Measurements from ENCODE around the gene FLNB.

FLNB gene

GRCh38 chr3:58082047-58082446, 73.8 kb downstream of the FLNB start:
- DNase-seq, result no peak

- DNase-seq, result no peak
These were observed 75.9 kb downstream of the FLNB start for GRCh38 chr3:58084166-58084565.

GRCh38 chr3:58084788-58085543, 76.7 kb downstream of the FLNB start:
- DNase-seq, result no peak

GRCh38 chr3:58085616-58086015, 77.4 kb downstream of the FLNB start:
- no peak for DNase-seq

GRCh38 chr3:58088501-58088900, 80.3 kb downstream of the FLNB start:
- no peak for DNase-seq

- DNase-seq, result no peak
These were observed 82.1 kb downstream of the FLNB start for GRCh38 chr3:58090351-58090750.

GRCh38 chr3:58092521-58092920, 84.3 kb downstream of the FLNB start:
- no peak for DNase-seq

GRCh38 chr3:58093574-58094195, 85.5 kb downstream of the FLNB start:
- no peak for DNase-seq

GRCh38 chr3:58094657-58095056, 86.4 kb downstream of the FLNB start:
- no peak for DNase-seq

GRCh38 chr3:58095603-58096138, 87.4 kb downstream of the FLNB start:
- DNase-seq, result no peak

- DNase-seq, result no peak
These were observed 90.3 kb downstream of the FLNB start for GRCh38 chr3:58098531-58098930.

GRCh38 chr3:58099865-58100264, 91.6 kb downstream of the FLNB start:
- DNase-seq, result no peak

GRCh38 chr3:58101499-58102389, 93.5 kb downstream of the FLNB start:
- DNase-seq, result no peak

GRCh38 chr3:58102390-58102750, 94.1 kb downstream of the FLNB start:
- DNase-seq, result no peak

- no peak for DNase-seq
These were observed 94.8 kb downstream of the FLNB start for GRCh38 chr3:58102976-58103451.

- DNase-seq, result no peak
These were observed 95.9 kb downstream of the FLNB start for GRCh38 chr3:58104151-58104550.

GRCh38 chr3:58104712-58105111, 96.5 kb downstream of the FLNB start:
- DNase-seq, result no peak

GRCh38 chr3:58105196-58105595, 97.0 kb downstream of the FLNB start:
- DNase-seq, result no peak

GRCh38 chr3:58106061-58106460, 97.8 kb downstream of the FLNB start:
- DNase-seq, result no peak

- DNase-seq, result no peak
These were observed 98.4 kb downstream of the FLNB start for GRCh38 chr3:58106640-58107039.

- DNase-seq, result no peak
These were observed 99.4 kb downstream of the FLNB start for GRCh38 chr3:58107597-58107996.

GRCh38 chr3:58109752-58110151, 101.5 kb downstream of the FLNB start:
- no peak for DNase-seq

- no peak for DNase-seq
These were observed 103.4 kb downstream of the FLNB start for GRCh38 chr3:58111513-58112184.
